Thymus (tissue), 11 donors: ENCODE measurements around the gene UBXN6. TPM values are rescaled to one million over a fixed set of nuclear protein-coding genes. Genes with fewer than 3 reads are reported as not detected.

Source experiments
- DNase-seq, 9 donors: peaks; one replicate each; pipeline ENCODE4 v3.0.0-alpha.2; 2013; ENCODE audit warnings: low spot score in 9 of 9, low read depth in 6 of 9, missing footprints in 1 of 9
- H3K27ac ChIP-seq, 2 donors: one replicate each; pipeline ENCODE4 v1.5.1; 2013; ENCODE audit warnings: control low read depth in 1 of 2, low read depth in 1 of 2, low read length in 1 of 2, mild to moderate bottlenecking in 1 of 2, moderate library complexity in 1 of 2
- H3K27me3 ChIP-seq, 2 donors: one replicate each; pipeline ENCODE4 v1.5.1; 2013; ENCODE audit warnings: low read length in 1 of 2; ENCODE audit not compliant: control insufficient read depth in 2 of 2, insufficient read depth in 1 of 2
- H3K36me3 ChIP-seq, 2 donors: one replicate each; pipeline ENCODE4 v1.5.1; 2013; ENCODE audit warnings: low read length in 1 of 2, mild to moderate bottlenecking in 1 of 2, moderate library complexity in 1 of 2; ENCODE audit not compliant: control insufficient read depth in 2 of 2, insufficient read depth in 2 of 2
- H3K4me1 ChIP-seq, 2 donors: one replicate each; pipeline ENCODE4 v1.5.1; 2013; ENCODE audit warnings: low read length in 2 of 2; ENCODE audit not compliant: control insufficient read depth in 2 of 2, insufficient read depth in 2 of 2
- H3K4me3 ChIP-seq, 2 donors: one replicate each; pipeline ENCODE4 v1.5.1; 2013; ENCODE audit warnings: low read length in 2 of 2, control low read depth in 1 of 2, mild to moderate bottlenecking in 1 of 2
- H3K9me3 ChIP-seq, 2 donors: one replicate each; pipeline ENCODE4 v1.5.1; 2013; ENCODE audit warnings: low read length in 1 of 2, mild to moderate bottlenecking in 1 of 2; ENCODE audit not compliant: control insufficient read depth in 2 of 2, insufficient read depth in 1 of 2
- WGBS: extraction: QIAGEN DNeasy Blood & Tissue Kit; methylation state at CpG from one replicate; pipeline ENCODE4 v1.1.7; 2013; 5-methylcytosine and 5-hydroxymethylcytosine counted together
- polyA plus RNA-seq: library from polyadenylated mRNA; stranded (reverse); fragments of 200-250 nt; gene quantifications from one replicate; pipeline ENCODE4 v1.2.3, GENCODE V29; 2013
- total RNA-seq: library from RNA; stranded (reverse); fragments of 120-200 nt; gene quantifications from one replicate; pipeline ENCODE4 v1.2.4, GENCODE V29; 2013
- donor health status: healthy.

The UBXN6 gene
- total and polyA plus RNA-seq, 2 donors: 45.1 to 126 TPM

DNA sequence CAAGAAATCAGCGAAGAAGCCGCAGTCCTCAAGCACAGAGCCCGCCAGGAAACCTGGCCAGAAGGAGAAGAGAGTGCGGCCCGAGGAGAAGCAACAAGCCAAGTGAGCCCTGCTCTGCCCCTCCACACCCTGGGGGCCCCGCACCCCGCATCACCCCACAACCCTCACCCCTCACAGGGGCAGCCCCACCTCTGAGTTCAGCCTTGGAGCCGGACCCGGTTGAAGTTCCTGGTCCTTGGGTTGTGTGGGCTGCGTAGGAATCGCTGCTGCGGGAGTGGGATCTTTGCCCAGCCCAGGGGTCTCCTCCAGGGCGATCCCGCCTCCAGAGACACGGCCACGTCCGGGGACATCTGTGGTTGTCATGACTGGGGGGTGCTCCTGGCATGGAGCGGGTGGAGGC, 38.7 kb upstream of the UBXN6 start:
- peaks cover 71 to 88% of the 10 kb centered on the region in 2 donors for H3K36me3 ChIP-seq
- DNase-seq: no peak
- H3K27ac ChIP-seq: no peak overlapping the region
- no peak overlapping the region for H3K4me3 ChIP-seq
- H3K9me3 ChIP-seq: no peaks in the 10 kb centered on the region
- H3K4me1 ChIP-seq: no peaks in the 10 kb centered on the region
- 92% methylated on average over 18 of the region's 18 CpGs for WGBS
- H3K27me3 ChIP-seq: no peaks in the 10 kb centered on the region

DNA sequence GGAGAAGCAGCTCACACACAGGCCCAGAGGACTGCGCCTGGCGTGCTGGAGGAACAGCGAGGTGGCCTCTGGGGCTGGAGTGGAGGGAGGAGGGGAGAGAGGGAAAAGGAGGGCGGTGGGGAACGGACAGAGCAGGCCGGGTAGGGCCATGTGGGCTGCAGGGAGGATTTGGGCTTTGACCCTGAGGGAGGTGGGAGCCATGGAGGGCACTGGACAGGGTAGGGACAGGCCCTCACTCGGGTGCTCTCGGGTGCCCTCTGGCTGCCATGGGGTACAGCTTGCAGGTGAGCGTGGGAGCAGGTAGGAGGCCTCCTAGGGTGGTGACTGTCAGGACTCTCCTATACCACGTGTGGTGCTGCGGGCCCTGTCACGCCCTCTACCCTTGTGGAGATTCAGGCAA, 37.9 kb upstream of the UBXN6 start:
- Histone ChIP-seq H3K27me3 (no peaks in the 10 kb centered on the region), H3K36me3 (peaks cover 64 to 81% of the 10 kb centered on the region in 2 donors), H3K4me3 (no peak overlapping the region), H3K4me1 (no peaks in the 10 kb centered on the region), H3K9me3 (no peaks in the 10 kb centered on the region), H3K27ac (no peak overlapping the region)
- WGBS: 96% methylated on average over 12 of the region's 12 CpGs
- DNase-seq: no peak

DNA sequence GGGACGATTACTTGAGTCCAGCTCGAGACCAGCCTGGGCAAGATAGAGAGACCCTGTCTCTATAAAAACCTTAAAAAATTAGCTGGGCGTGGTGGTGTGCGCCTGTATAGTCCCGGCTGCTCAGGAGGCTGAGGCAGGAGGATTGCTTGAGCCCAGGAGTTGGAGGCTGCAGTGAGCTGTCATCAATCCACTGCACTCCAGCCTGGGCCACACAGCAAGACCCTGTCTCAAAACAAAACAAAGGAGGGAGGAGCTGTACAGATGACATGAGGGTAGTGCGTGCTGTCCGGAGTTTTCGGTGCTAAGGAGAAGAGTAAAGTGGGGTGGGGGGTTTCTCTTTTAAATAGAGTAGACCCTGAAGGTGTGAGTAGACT, 37.1 kb upstream of the UBXN6 start:
- 97% methylated on average over 8 of the region's 8 CpGs for WGBS

DNA sequence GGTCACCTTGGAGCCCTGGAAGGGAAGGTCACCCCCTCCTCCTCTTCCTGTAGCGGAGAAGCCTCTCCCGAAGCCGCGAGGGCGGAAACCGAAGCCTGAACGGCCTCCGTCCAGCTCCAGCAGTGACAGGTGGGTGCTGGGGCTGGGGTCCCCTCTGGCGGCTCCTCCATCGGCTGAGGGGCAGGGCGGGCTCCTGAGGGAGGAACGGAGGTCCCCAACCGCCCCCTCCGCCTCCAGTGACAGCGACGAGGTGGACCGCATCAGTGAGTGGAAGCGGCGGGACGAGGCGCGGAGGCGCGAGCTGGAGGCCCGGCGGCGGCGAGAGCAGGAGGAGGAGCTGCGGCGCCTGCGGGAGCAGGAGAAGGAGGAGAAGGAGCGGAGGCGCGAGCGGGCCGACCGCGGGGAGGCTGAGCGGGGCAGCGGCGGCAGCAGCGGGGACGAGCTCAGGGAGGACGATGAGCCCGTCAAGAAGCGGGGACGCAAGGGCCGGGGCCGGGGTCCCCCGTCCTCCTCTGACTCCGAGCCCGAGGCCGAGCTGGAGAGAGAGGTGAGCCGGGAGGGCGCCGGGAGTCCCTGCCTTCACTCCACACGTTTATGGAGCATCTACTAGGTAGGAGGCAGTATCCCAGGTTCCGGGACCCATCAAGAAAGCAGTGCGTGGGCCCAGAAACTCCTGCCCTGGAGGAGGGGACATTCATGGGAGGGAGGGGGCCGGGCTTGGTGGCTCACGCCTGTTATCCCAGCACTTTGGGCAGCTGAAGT, 36.5 kb upstream of the UBXN6 start:
- WGBS: 98% methylated on average over 61 of the region's 61 CpGs
- Histone ChIP-seq H3K9me3 (no peaks in the 10 kb centered on the region), H3K27me3 (no peaks in the 10 kb centered on the region), H3K4me1 (no peaks in the 10 kb centered on the region), H3K27ac (no peak overlapping the region), H3K36me3 (peaks cover 64 to 87% of the 10 kb centered on the region in 2 donors), H3K4me3 (no peak overlapping the region)
- DNase-seq: no peak

More for the DNA sequence above, 37.1 kb upstream of the UBXN6 start:
- Histone ChIP-seq H3K36me3 (peaks cover 66 to 85% of the 10 kb centered on the region in 2 donors), H3K27me3 (no peaks in the 10 kb centered on the region), H3K27ac (no peak overlapping the region), H3K4me3 (no peak overlapping the region), H3K9me3 (no peaks in the 10 kb centered on the region), H3K4me1 (no peaks in the 10 kb centered on the region)
- no peak for DNase-seq

DNA sequence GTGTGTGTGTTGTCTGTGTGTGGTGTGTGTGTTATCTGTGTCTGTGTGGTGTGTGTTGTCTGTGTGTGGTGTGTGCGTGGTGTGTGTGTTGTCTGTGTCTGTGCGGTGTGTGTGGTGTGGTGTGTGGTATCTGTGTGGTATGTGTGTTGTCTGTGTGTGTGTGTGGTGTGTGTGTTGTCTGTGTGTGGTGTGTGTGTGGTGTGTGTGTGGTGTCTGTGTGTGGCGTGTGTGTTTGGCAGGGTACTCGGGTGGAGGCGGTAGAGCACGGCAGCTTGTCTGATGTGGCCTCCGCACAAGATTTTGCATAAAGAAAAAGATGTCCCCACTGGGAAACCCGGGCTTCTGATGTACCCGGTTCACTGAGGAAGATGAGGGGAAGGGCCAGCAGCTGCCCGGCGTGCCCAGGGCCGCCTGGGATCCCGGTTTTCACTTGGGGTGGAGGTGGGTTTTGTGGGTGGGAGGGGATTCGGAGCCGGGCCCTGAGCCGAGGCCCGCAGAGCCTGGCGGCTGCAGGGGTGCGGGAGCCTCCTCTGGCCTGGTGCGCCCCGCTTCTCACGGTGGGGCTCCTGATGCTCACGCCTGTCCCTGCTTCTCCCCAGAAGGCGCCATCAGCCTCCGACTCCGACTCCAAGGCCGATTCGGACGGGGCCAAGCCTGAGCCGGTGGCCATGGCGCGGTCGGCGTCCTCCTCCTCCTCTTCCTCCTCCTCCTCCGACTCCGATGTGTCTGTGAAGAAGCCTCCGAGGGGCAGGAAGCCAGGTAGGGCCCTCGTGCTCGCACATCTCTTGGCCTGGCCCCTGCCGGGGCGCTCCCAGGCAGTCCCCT, 35.7 kb upstream of the UBXN6 start:
- WGBS: 98% methylated on average over 41 of the region's 41 CpGs
- no peak overlapping the region for H3K4me3 ChIP-seq

DNA sequence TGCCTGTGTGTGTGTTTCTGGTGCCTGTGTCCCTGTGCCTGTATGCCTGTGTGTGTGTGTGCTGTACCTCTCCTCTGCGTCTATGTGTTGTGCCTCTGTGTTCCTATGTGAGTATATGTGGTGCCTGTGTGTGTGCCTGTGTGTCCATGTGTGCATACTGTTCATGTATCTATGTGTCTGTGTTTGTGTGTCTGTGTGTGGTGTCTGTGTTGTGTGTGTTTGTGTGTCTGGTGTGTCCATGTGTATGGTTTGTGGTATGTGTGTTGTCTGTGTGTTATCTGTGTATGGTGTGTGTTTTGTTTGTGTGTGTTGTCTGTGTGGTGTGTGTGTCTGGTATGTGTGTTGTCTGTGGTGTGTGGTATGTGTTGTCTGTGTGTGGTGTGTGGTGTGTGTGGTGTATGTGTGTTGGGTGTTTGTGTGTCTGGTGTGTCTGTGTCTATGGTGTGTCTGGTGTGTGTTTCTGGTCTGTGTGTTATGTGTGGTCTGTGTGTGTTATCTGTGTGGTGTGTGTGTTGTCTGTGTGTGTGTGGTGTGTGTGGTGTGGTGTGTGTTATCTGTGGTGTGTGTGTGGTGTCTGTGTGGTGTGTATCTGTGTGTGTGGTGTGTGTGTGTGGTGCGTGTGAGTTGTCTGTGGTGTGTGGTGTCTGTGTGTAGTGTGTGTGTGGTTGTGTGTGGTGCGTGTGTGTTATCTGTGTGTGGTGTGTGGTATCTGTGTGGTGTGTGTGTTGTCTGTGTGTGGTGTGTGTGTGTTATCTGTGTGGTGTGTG, 34.9 kb upstream of the UBXN6 start:
- H3K4me1 ChIP-seq: no peaks in the 10 kb centered on the region
- no peak overlapping the region for H3K27ac ChIP-seq
- WGBS: 97% methylated on average over 3 of the region's 3 CpGs
- H3K36me3 ChIP-seq: peaks cover 58 to 84% of the 10 kb centered on the region in 2 donors
- H3K9me3 ChIP-seq: no peaks in the 10 kb centered on the region
- H3K27me3 ChIP-seq: no peaks in the 10 kb centered on the region
- DNase-seq: no peak
- no peak overlapping the region for H3K4me3 ChIP-seq

More for the DNA sequence above, 35.7 kb upstream of the UBXN6 start:
- H3K27me3 ChIP-seq: no peaks in the 10 kb centered on the region
- DNase-seq: no peak
- no peak overlapping the region for H3K27ac ChIP-seq
- H3K9me3 ChIP-seq: no peaks in the 10 kb centered on the region
- no peaks in the 10 kb centered on the region for H3K4me1 ChIP-seq
- H3K36me3 ChIP-seq: peaks cover 63 to 88% of the 10 kb centered on the region in 2 donors

DNA sequence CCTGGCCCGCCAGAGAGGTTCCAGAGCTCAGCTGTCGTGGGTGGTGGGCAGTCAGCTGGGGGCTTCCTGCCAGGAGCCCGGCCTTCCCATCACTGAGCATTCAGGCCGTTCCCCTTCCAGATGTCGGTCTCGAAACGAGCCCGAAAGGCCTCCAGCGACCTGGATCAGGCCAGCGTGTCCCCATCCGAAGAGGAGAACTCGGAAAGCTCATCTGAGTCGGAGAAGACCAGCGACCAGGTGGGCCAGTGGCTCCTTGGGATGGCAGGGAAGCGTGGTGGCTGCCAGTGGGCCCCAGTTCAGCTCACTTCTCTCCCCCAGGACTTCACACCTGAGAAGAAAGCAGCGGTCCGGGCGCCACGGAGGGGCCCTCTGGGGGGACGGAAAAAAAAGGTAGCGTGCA, 33.9 kb upstream of the UBXN6 start:
- no peak for DNase-seq
- no peaks in the 10 kb centered on the region for H3K9me3 ChIP-seq
- peaks cover 55 to 73% of the 10 kb centered on the region in 2 donors for H3K36me3 ChIP-seq
- H3K27me3 ChIP-seq: no peaks in the 10 kb centered on the region
- no peaks in the 10 kb centered on the region for H3K4me1 ChIP-seq
- 98% methylated on average over 21 of the region's 21 CpGs for WGBS
- H3K4me3 ChIP-seq: no peak overlapping the region
- H3K27ac ChIP-seq: no peak overlapping the region

DNA sequence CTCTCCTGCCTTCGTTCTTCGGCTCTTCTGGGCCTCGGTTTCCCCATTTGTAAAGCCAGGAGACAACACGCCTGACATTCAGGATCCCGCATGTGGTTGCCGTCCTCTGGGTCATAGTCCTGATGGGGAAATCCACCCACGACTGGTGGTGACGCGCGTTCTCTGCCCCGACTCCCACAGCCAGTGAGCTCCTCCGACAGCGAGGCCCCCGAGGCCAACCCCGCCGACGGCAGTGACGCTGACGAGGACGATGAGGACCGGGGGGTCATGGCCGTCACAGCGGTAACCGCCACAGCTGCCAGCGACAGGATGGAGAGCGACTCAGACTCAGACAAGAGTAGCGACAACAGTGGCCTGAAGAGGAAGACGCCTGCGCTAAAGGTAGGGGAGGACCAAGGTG, 30.9 kb upstream of the UBXN6 start:
- Histone ChIP-seq H3K27me3 (no peaks in the 10 kb centered on the region), H3K36me3 (peaks cover 36 to 55% of the 10 kb centered on the region in 2 donors), H3K4me1 (no peaks in the 10 kb centered on the region), H3K4me3 (no peak overlapping the region), H3K27ac (no peak overlapping the region), H3K9me3 (no peaks in the 10 kb centered on the region)
- 97% methylated on average over 29 of the region's 29 CpGs for WGBS
- no peak for DNase-seq

DNA sequence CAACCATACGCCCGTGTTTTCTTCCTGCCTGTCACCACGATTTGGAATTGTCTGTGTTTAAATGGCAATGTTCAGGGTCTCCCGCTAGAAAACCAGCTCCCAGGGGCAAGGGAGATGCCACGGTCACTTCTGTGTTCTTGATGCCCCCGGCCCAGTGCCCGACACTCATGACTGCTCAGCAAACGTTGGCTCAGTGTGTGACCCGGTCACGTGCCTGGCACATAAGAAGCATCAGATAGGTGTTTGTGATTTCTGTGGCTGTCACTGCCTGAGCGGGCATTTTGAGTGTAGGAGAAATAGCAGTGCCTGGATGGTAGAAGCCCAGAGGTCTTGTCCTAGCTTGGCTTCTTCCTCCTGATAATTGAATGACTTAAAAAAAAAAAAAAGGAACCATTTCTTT, 30.0 kb upstream of the UBXN6 start:
- H3K4me3 ChIP-seq: no peak overlapping the region
- 98% methylated on average over 11 of the region's 11 CpGs for WGBS
- H3K27ac ChIP-seq: no peak overlapping the region
- peaks cover 33 to 55% of the 10 kb centered on the region in 2 donors for H3K36me3 ChIP-seq
- no peaks in the 10 kb centered on the region for H3K4me1 ChIP-seq
- H3K9me3 ChIP-seq: no peaks in the 10 kb centered on the region
- DNase-seq: no peak
- no peaks in the 10 kb centered on the region for H3K27me3 ChIP-seq
